DLD1 (cell line): Measurements from ENCODE around the gene RAPSN.

ENCODE experiments used
- in situ Hi-C: cut with HindIII; loops from 2 replicates; pipeline ENCODE4 v1.10.0; 2017; ENCODE audit warnings: low sequenced_read_pairs

The RAPSN gene

GRCh38 chr11:47409440-47410369 is 39.2 kb downstream of the RAPSN start:
- in situ Hi-C loops, result no loop called here

- in situ Hi-C loops, result no loop called here
Observed at GRCh38 chr11:47408598-47409439, 40.1 kb downstream of the RAPSN start.

- in situ Hi-C loops, result no loop called here
Observed at GRCh38 chr11:47407746-47408590, 41.0 kb downstream of the RAPSN start, which contains the start of gene SLC39A13. SLC39A13 (plus strand) TSS chr11:47408590; CDS start chr11:47410095, 1,505 bp downstream.

GRCh38 chr11:47406896-47407745 is 41.8 kb downstream of the RAPSN start:
- in situ Hi-C loops, result no loop called here

- in situ Hi-C loops, result no loop called here
Observed at GRCh38 chr11:47403571-47403970, 45.4 kb downstream of the RAPSN start.

GRCh38 chr11:47403135-47403534 is 45.8 kb downstream of the RAPSN start:
- in situ Hi-C loops, result no loop called here

GRCh38 chr11:47400768-47401279 is 48.1 kb downstream of the RAPSN start:
- in situ Hi-C loops, result no loop called here

GRCh38 chr11:47399860-47400767 is 48.8 kb downstream of the RAPSN start:
- in situ Hi-C loops, result no loop called here

- in situ Hi-C loops, result no loop called here
Observed at GRCh38 chr11:47398551-47398950, 50.4 kb downstream of the RAPSN start.

- in situ Hi-C loops, result no loop called here
Observed at GRCh38 chr11:47398011-47398410, 50.9 kb downstream of the RAPSN start.

GRCh38 chr11:47396049-47396320 is 53.0 kb downstream of the RAPSN start:
- in situ Hi-C loops, result no loop called here

GRCh38 chr11:47395223-47396048 is 53.5 kb downstream of the RAPSN start:
- in situ Hi-C loops, result no loop called here

- in situ Hi-C loops, result no loop called here
Observed at GRCh38 chr11:47394322-47395222, 54.4 kb downstream of the RAPSN start.

- in situ Hi-C loops, result no loop called here
Observed at GRCh38 chr11:47394050-47394321, 55.0 kb downstream of the RAPSN start.

GRCh38 chr11:47393163-47394049 is 55.5 kb downstream of the RAPSN start:
- in situ Hi-C loops, result no loop called here

GRCh38 chr11:47392546-47393162 is 56.3 kb downstream of the RAPSN start:
- in situ Hi-C loops, result no loop called here
